H9 (cell line): ENCODE results near the gene B4GAT1. TPM values are rescaled to one million over a fixed set of nuclear protein-coding genes. Genes with fewer than 3 reads are reported as not detected.

Source experiments
- DNase-seq: peaks from one replicate; pipeline ENCODE4 v3.0.0-alpha.2; 2017
- H2AFZ ChIP-seq: one replicate; pipeline ENCODE4 v1.6.1; 2013; ENCODE audit warnings: mild to moderate bottlenecking, low read length, control low read depth, moderate library complexity
- H2AK5ac ChIP-seq: 2 replicates; pipeline ENCODE4 v1.6.1; 2013; ENCODE audit warnings: low read length, control low read depth, mixed read lengths; ENCODE audit not compliant: insufficient read length
- H2BK120ac ChIP-seq: one replicate; pipeline ENCODE4 v1.6.1; 2013; ENCODE audit warnings: low read depth, mild to moderate bottlenecking, low read length, control low read depth, inconsistent platforms; ENCODE audit not compliant: poor library complexity, severe bottlenecking
- H2BK12ac ChIP-seq: 2 replicates; pipeline ENCODE4 v1.6.1; 2013; ENCODE audit warnings: low read length, control low read depth, mixed read lengths, low read depth; ENCODE audit not compliant: insufficient read length
- H2BK15ac ChIP-seq: 2 replicates; pipeline ENCODE4 v1.6.1; 2013; ENCODE audit warnings: low read depth, low read length, control low read depth
- H2BK20ac ChIP-seq: one replicate; pipeline ENCODE4 v1.6.1; 2013; ENCODE audit warnings: low read depth, mild to moderate bottlenecking, low read length, control low read depth, inconsistent platforms; ENCODE audit not compliant: poor library complexity, severe bottlenecking
- H2BK5ac ChIP-seq: 2 replicates; pipeline ENCODE4 v1.6.1; 2013; ENCODE audit warnings: low read length, control low read depth, mixed read lengths; ENCODE audit not compliant: insufficient read length
- H3K14ac ChIP-seq: 2 replicates; pipeline ENCODE4 v1.6.1; 2013; ENCODE audit warnings: low read length, control low read depth; ENCODE audit not compliant: insufficient read depth
- H3K18ac ChIP-seq: 2 replicates; pipeline ENCODE4 v1.6.1; 2013; ENCODE audit warnings: low read depth, mild to moderate bottlenecking, mixed read lengths, low read length, control low read depth; ENCODE audit not compliant: insufficient read length
- H3K23ac ChIP-seq: 2 replicates; pipeline ENCODE4 v1.6.1; 2013; ENCODE audit warnings: low read length, control low read depth, mixed read lengths, low read depth; ENCODE audit not compliant: insufficient read length
- H3K23me2 ChIP-seq: 2 replicates; pipeline ENCODE4 v1.6.1; 2013; ENCODE audit warnings: low read depth, mild to moderate bottlenecking, mixed read lengths, low read length, control low read depth; ENCODE audit not compliant: insufficient read length, poor library complexity, severe bottlenecking
- H3K27ac ChIP-seq: 2 replicates; pipeline ENCODE4 v1.5.1; 2013; ENCODE audit warnings: low read length, control low read depth, mixed read lengths, low read depth; ENCODE audit not compliant: insufficient read length
- H3K27me3 ChIP-seq: 2 replicates; pipeline ENCODE4 v1.6.1; 2013; ENCODE audit warnings: low read length, control low read depth, inconsistent platforms; ENCODE audit not compliant: insufficient read depth
- H3K4ac ChIP-seq: 2 replicates; pipeline ENCODE4 v1.6.1; 2013; ENCODE audit warnings: low read depth, mild to moderate bottlenecking, control low read depth, inconsistent platforms, low read length, moderate library complexity
- H3K4me1 ChIP-seq: 2 replicates; pipeline ENCODE4 v1.6.1; 2013; ENCODE audit warnings: low read length, control low read depth, inconsistent platforms; ENCODE audit not compliant: insufficient read depth
- H3K4me2 ChIP-seq: 2 replicates; pipeline ENCODE4 v1.6.1; 2013; ENCODE audit warnings: low read length, control low read depth, mixed read lengths; ENCODE audit not compliant: insufficient read length, insufficient read depth
- H3K56ac ChIP-seq: 2 replicates; pipeline ENCODE4 v1.6.1; 2013; ENCODE audit warnings: low read depth, mild to moderate bottlenecking, mixed read lengths, low read length, control low read depth; ENCODE audit not compliant: insufficient read length
- H3K79me1 ChIP-seq: 2 replicates; pipeline ENCODE4 v1.6.1; 2013; ENCODE audit warnings: low read depth, mild to moderate bottlenecking, moderate library complexity, low read length, control low read depth, inconsistent platforms; ENCODE audit not compliant: insufficient read depth, poor library complexity, severe bottlenecking
- H3K79me2 ChIP-seq: 2 replicates; pipeline ENCODE4 v1.6.1; 2013; ENCODE audit warnings: low read length, control low read depth, inconsistent platforms; ENCODE audit not compliant: insufficient read depth
- H3K9ac ChIP-seq: 2 replicates; pipeline ENCODE4 v1.6.1; 2013; ENCODE audit warnings: low read length, control low read depth, mixed read lengths; ENCODE audit not compliant: insufficient read length; ENCODE audit errors: extremely low read depth
- H3K9me3 ChIP-seq: one replicate; pipeline ENCODE4 v1.6.1; 2013; ENCODE audit warnings: low read depth, low read length, inconsistent platforms; ENCODE audit not compliant: control insufficient read depth
- H3T11ph ChIP-seq: one replicate; pipeline ENCODE4 v1.6.1; 2013; ENCODE audit warnings: mild to moderate bottlenecking, low read length, control low read depth, inconsistent platforms
- H4K20me1 ChIP-seq: one replicate; pipeline ENCODE4 v1.6.1; 2013; ENCODE audit not compliant: control insufficient read depth, insufficient read length, insufficient read depth
- H4K5ac ChIP-seq: 2 replicates; pipeline ENCODE4 v1.6.1; 2013; ENCODE audit warnings: low read depth, mild to moderate bottlenecking, mixed read lengths, low read length, control low read depth; ENCODE audit not compliant: insufficient read length
- H4K8ac ChIP-seq: replicated peaks from 2 replicates; pipeline ENCODE4 v1.6.1; 2013; ENCODE audit warnings: low read length, control low read depth, mixed read lengths, low read depth; ENCODE audit not compliant: insufficient read length
- H4K91ac ChIP-seq: 2 replicates; pipeline ENCODE4 v1.6.1; 2013; ENCODE audit warnings: low read depth, mild to moderate bottlenecking, moderate library complexity, mixed read lengths, low read length, control low read depth; ENCODE audit not compliant: insufficient read length
- H3K27ac Mint-ChIP-seq, 3 experiments: 2 replicates in 2 of 3; 3 replicates in 1 of 3; pipeline ENCODE4 v1.8.0; 2020 to 2021; ENCODE audit warnings: mixed read lengths in 3 of 3, mild to moderate bottlenecking in 1 of 3, moderate library complexity in 1 of 3
- H3K27me3 Mint-ChIP-seq: 2 replicates; pipeline ENCODE4 v1.8.0; 2021; ENCODE audit warnings: low read depth, mild to moderate bottlenecking, moderate library complexity, mixed read lengths
- H3K36me3 Mint-ChIP-seq, 3 experiments: 2 replicates in 2 of 3; 3 replicates in 1 of 3; pipeline ENCODE4 v1.8.0; 2020 to 2021; ENCODE audit warnings: low read depth in 3 of 3, mixed read lengths in 3 of 3; ENCODE audit not compliant: insufficient read depth in 1 of 3
- H3K4me1 Mint-ChIP-seq, 2 experiments: 2 replicates each; pipeline ENCODE4 v1.8.0; 2020; ENCODE audit warnings: mixed read lengths in 2 of 2
- H3K4me3 Mint-ChIP-seq, 2 experiments: 2 replicates in 1 of 2; 3 replicates in 1 of 2; pipeline ENCODE4 v1.8.0; 2020 to 2021; ENCODE audit warnings: mild to moderate bottlenecking in 2 of 2, mixed read lengths in 2 of 2, moderate library complexity in 1 of 2
- H3K9me3 Mint-ChIP-seq, 2 experiments: 2 replicates in 1 of 2; 3 replicates in 1 of 2; pipeline ENCODE4 v1.8.0; 2020; ENCODE audit warnings: mild to moderate bottlenecking in 2 of 2, mixed read lengths in 2 of 2, moderate library complexity in 1 of 2
- CTCF ChIP-seq: fragments of 200-600 bp; sonication (generic); conservative IDR thresholded peaks from 3 replicates; pipeline ENCODE4 v1.8.0; 2021; ENCODE audit warnings: antibody characterized with exemption, mild to moderate bottlenecking
- WGBS: extraction: QIAGEN DNeasy Blood & Tissue Kit; methylation state at CpG from one replicate; pipeline ENCODE4 v1.1.7; 2013; ENCODE audit warnings: missing lambda C conversion rate, low lambda C conversion rate, mixed read lengths; ENCODE audit not compliant: insufficient read length; ENCODE audit errors: extremely low coverage; 5-methylcytosine and 5-hydroxymethylcytosine counted together
- total RNA-seq: library from RNA; stranded (reverse); gene quantifications from 2 replicates; pipeline ENCODE4 v1.2.1, GENCODE V29; 2021

The B4GAT1 gene
- total RNA-seq, 1 experiment from 2014 or later = 24.3 TPM

GRCh38 chr11:66332371-66333219, 14.8 kb downstream of the B4GAT1 start:
- Histone ChIP-seq H3K23me2 (no peaks in the 10 kb centered on the region), H3K18ac (no peak overlapping the region), H3K27ac (no peak overlapping the region), H3K9ac (no peak overlapping the region), H3K27me3 (no peaks in the 10 kb centered on the region; the same call in 1 of the 2 replicates), H4K8ac (no peak overlapping the region), H2AK5ac (no peak overlapping the region), H4K20me1 (no peaks in the 10 kb centered on the region), H4K5ac (no peak overlapping the region), H3K9me3 (no peaks in the 10 kb centered on the region), H3K14ac (no peak overlapping the region), H3K23ac (no peak overlapping the region), H3K56ac (no peak overlapping the region), H2BK20ac (no peak overlapping the region), H2BK12ac (no peak overlapping the region), H3K4me2 (no peak overlapping the region), H3K4me1 (0 out of 2 replicates have a peak, but pooled peaks cover 3% of the 10 kb centered on the region), H2BK120ac (no peak overlapping the region), H3K79me2 (no peaks in the 10 kb centered on the region), H2BK15ac (no peak overlapping the region), H3K79me1 (no peaks in the 10 kb centered on the region), H2BK5ac (no peak overlapping the region), H2AFZ (no peak overlapping the region), H4K91ac (no peak overlapping the region), H3T11ph (no peak overlapping the region), H3K4ac (no peak overlapping the region)
- Mint-ChIP-seq H3K4me3 (no peak overlapping the region; a peak in 1 of 5 replicates), H3K36me3 (peaks cover 2 to 11% (median 4%) of the 10 kb centered on the region in 3 experiments; a peak in 6 of 7 replicates), H3K9me3 (no peaks in the 10 kb centered on the region), H3K4me1 (peaks cover 24 to 25% of the 10 kb centered on the region in 2 experiments), H3K27me3 (peaks cover 10% of the 10 kb centered on the region), H3K27ac (no peak overlapping the region; a peak in 1 of 7 replicates)
- TF ChIP-seq CTCF = no peak
- WGBS = no CpG with 5 or more reads among the region's 18 CpGs
- no peak for DNase-seq
